Measurements from ENCODE around the gene ZNF182. TPM values are rescaled to one million over a fixed set of nuclear protein-coding genes. Genes with fewer than 3 reads are reported as not detected.

Gene ZNF182
- total and polyA plus RNA-seq, 2 experiments from 2014 or later = 6.2 to 7.1 TPM

DNA sequence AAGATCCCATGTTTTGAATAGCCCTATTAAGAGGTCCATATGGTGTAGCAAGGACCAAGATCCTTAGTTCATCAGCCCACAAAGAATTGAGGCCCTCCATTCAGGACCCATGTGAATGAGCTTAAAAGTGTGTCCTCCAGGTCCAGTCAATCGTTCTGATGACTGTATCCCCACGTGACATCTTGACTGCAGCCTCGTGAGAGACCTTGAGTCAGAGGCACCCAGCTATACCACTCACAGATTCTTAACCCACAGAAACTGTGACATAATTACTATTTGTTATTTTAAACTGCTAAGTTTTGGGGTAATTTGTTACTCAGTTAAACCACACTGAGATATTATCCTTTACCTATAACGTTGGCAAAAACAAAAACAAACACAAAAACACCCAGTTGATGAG, 62.4 kb downstream of the ZNF182 start (continued):
- TF ChIP-seq, protein P1, sequence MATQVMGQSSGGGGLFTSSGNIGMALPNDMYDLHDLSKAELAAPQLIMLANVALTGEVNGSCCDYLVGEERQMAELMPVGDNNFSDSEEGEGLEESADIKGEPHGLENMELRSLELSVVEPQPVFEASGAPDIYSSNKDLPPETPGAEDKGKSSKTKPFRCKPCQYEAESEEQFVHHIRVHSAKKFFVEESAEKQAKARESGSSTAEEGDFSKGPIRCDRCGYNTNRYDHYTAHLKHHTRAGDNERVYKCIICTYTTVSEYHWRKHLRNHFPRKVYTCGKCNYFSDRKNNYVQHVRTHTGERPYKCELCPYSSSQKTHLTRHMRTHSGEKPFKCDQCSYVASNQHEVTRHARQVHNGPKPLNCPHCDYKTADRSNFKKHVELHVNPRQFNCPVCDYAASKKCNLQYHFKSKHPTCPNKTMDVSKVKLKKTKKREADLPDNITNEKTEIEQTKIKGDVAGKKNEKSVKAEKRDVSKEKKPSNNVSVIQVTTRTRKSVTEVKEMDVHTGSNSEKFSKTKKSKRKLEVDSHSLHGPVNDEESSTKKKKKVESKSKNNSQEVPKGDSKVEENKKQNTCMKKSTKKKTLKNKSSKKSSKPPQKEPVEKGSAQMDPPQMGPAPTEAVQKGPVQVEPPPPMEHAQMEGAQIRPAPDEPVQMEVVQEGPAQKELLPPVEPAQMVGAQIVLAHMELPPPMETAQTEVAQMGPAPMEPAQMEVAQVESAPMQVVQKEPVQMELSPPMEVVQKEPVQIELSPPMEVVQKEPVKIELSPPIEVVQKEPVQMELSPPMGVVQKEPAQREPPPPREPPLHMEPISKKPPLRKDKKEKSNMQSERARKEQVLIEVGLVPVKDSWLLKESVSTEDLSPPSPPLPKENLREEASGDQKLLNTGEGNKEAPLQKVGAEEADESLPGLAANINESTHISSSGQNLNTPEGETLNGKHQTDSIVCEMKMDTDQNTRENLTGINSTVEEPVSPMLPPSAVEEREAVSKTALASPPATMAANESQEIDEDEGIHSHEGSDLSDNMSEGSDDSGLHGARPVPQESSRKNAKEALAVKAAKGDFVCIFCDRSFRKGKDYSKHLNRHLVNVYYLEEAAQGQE (IDR thresholded peaks at IDR 0.05; ENCODE audit: unreplicated experiment) = no peak
- TF ChIP-seq POLR2AphosphoS5 (IDR thresholded peaks at IDR 0.05; ENCODE audit: low read depth) = no peak
- no peak for TF ChIP-seq JUNB (IDR thresholded peaks at IDR 0.05; ENCODE audit: unreplicated experiment)
- TF ChIP-seq, protein P2, sequence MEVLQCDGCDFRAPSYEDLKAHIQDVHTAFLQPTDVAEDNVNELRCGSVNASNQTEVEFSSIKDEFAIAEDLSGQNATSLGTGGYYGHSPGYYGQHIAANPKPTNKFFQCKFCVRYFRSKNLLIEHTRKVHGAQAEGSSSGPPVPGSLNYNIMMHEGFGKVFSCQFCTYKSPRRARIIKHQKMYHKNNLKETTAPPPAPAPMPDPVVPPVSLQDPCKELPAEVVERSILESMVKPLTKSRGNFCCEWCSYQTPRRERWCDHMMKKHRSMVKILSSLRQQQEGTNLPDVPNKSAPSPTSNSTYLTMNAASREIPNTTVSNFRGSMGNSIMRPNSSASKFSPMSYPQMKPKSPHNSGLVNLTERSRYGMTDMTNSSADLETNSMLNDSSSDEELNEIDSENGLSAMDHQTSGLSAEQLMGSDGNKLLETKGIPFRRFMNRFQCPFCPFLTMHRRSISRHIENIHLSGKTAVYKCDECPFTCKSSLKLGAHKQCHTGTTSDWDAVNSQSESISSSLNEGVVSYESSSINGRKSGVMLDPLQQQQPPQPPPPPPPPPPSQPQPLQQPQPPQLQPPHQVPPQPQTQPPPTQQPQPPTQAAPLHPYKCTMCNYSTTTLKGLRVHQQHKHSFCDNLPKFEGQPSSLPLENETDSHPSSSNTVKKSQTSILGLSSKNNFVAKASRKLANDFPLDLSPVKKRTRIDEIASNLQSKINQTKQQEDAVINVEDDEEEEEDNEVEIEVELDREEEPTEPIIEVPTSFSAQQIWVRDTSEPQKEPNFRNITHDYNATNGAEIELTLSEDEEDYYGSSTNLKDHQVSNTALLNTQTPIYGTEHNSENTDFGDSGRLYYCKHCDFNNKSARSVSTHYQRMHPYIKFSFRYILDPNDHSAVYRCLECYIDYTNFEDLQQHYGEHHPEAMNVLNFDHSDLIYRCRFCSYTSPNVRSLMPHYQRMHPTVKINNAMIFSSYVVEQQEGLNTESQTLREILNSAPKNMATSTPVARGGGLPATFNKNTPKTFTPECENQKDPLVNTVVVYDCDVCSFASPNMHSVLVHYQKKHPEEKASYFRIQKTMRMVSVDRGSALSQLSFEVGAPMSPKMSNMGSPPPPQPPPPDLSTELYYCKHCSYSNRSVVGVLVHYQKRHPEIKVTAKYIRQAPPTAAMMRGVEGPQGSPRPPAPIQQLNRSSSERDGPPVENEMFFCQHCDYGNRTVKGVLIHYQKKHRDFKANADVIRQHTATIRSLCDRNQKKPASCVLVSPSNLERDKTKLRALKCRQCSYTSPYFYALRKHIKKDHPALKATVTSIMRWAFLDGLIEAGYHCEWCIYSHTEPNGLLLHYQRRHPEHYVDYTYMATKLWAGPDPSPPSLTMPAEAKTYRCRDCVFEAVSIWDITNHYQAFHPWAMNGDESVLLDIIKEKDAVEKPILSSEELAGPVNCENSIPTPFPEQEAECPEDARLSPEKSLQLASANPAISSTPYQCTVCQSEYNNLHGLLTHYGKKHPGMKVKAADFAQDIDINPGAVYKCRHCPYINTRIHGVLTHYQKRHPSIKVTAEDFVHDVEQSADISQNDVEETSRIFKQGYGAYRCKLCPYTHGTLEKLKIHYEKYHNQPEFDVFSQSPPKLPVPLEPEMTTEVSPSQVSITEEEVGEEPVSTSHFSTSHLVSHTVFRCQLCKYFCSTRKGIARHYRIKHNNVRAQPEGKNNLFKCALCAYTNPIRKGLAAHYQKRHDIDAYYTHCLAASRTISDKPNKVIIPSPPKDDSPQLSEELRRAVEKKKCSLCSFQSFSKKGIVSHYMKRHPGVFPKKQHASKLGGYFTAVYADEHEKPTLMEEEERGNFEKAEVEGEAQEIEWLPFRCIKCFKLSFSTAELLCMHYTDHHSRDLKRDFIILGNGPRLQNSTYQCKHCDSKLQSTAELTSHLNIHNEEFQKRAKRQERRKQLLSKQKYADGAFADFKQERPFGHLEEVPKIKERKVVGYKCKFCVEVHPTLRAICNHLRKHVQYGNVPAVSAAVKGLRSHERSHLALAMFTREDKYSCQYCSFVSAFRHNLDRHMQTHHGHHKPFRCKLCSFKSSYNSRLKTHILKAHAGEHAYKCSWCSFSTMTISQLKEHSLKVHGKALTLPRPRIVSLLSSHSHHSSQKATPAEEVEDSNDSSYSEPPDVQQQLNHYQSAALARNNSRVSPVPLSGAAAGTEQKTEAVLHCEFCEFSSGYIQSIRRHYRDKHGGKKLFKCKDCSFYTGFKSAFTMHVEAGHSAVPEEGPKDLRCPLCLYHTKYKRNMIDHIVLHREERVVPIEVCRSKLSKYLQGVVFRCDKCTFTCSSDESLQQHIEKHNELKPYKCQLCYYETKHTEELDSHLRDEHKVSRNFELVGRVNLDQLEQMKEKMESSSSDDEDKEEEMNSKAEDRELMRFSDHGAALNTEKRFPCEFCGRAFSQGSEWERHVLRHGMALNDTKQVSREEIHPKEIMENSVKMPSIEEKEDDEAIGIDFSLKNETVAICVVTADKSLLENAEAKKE (CRISPR knock-in tag; IDR thresholded peaks at IDR 0.05) = no peak

DNA sequence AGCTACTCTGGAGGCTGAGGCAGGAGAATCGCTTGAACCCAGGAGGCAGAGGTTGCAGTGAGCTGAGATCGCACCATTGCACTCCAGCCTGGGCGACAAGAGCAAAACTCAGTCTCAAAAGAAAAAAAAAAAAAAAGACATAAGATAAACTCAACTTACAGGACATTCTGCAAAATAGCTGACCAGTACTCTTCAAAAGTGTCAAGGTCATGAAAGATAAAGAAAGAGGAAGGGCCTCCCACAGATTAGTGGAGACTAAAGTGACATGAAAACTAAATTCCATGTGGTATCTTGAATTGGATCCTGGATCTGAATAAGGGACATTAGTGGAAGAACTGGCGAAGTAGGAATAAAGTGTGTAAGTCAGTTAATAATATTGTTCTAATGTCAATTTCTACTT, 63.3 kb downstream of the ZNF182 start:
- no peaks in the 10 kb centered on the region for H3F3A ChIP-seq (replicated peaks; ENCODE audit: low read depth)
- no peaks in the 10 kb centered on the region for H3K27me3 ChIP-seq (ENCODE audit: insufficient read depth)
- no peak for ATAC-seq
- H4K20me1 ChIP-seq (replicated peaks; ENCODE audit: insufficient read depth) = no peaks in the 10 kb centered on the region
- H3K4me1 Mint-ChIP-seq = peaks cover 14% of the 10 kb centered on the region
- no peak overlapping the region for H3K4me3 ChIP-seq
- DNase-seq (ENCODE audit: low spot score) = no peak
- peaks cover 6% of the 10 kb centered on the region for H3K9me3 Mint-ChIP-seq
- H3K79me2 ChIP-seq (replicated peaks; ENCODE audit: insufficient read depth) = no peaks in the 10 kb centered on the region
- H3K36me3 Mint-ChIP-seq (ENCODE audit: low read depth) = no peaks in the 10 kb centered on the region
- no peak overlapping the region for H3K27ac Mint-ChIP-seq
- no peak overlapping the region for H3K27ac ChIP-seq (ENCODE audit: low read depth)
- no peak overlapping the region for H3K4me2 ChIP-seq
- H2AFZ ChIP-seq = no peak overlapping the region
- no peak overlapping the region for H3K4me3 Mint-ChIP-seq
- H3K27me3 Mint-ChIP-seq (ENCODE audit: insufficient read depth, low read depth, poor library complexity) = peaks cover 1% of the 10 kb centered on the region
- no peaks in the 10 kb centered on the region for H3K36me3 ChIP-seq (ENCODE audit: insufficient read depth)
- H3K4me1 ChIP-seq (ENCODE audit: insufficient read depth) = peaks cover 7% of the 10 kb centered on the region; the same call in 1 of the 2 replicates
- no peaks in the 10 kb centered on the region for H3K9me2 ChIP-seq (ENCODE audit: insufficient read depth)
- no peak for TF ChIP-seq STAT1 (IDR thresholded peaks at IDR 0.05; ENCODE audit: unreplicated experiment)
- TF ChIP-seq, protein P3, sequence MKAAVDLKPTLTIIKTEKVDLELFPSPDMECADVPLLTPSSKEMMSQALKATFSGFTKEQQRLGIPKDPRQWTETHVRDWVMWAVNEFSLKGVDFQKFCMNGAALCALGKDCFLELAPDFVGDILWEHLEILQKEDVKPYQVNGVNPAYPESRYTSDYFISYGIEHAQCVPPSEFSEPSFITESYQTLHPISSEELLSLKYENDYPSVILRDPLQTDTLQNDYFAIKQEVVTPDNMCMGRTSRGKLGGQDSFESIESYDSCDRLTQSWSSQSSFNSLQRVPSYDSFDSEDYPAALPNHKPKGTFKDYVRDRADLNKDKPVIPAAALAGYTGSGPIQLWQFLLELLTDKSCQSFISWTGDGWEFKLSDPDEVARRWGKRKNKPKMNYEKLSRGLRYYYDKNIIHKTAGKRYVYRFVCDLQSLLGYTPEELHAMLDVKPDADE (IDR thresholded peaks at IDR 0.05) = no peak
- TF ChIP-seq JUNB (IDR thresholded peaks at IDR 0.05; ENCODE audit: unreplicated experiment) = no peak
- no peak for TF ChIP-seq ZNF114 (CRISPR knock-in tag; IDR thresholded peaks at IDR 0.05)
- TF ChIP-seq, protein P4, sequence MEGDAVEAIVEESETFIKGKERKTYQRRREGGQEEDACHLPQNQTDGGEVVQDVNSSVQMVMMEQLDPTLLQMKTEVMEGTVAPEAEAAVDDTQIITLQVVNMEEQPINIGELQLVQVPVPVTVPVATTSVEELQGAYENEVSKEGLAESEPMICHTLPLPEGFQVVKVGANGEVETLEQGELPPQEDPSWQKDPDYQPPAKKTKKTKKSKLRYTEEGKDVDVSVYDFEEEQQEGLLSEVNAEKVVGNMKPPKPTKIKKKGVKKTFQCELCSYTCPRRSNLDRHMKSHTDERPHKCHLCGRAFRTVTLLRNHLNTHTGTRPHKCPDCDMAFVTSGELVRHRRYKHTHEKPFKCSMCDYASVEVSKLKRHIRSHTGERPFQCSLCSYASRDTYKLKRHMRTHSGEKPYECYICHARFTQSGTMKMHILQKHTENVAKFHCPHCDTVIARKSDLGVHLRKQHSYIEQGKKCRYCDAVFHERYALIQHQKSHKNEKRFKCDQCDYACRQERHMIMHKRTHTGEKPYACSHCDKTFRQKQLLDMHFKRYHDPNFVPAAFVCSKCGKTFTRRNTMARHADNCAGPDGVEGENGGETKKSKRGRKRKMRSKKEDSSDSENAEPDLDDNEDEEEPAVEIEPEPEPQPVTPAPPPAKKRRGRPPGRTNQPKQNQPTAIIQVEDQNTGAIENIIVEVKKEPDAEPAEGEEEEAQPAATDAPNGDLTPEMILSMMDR (conservative IDR thresholded peaks at IDR 0.05; ENCODE audit: low read depth in 2 of 2) = no peak
- TF ChIP-seq CREB1 (CRISPR knock-in tag; IDR thresholded peaks at IDR 0.05; ENCODE audit: low read depth) = no peak
- no peak for TF ChIP-seq NANOG (IDR thresholded peaks at IDR 0.05; ENCODE audit: borderline replicate concordance)
- TF ChIP-seq POLR2AphosphoS5 (IDR thresholded peaks at IDR 0.05; ENCODE audit: low read depth) = no peak

All from GM23338 (cell line).